HG02852 (cell line): ENCODE results near the gene MYO15B.

Experiments
- ATAC-seq: cut with Tn5 transposase; IDR thresholded peaks from one replicate; pipeline ENCODE4 v1.9.1; 2021; ENCODE audit warnings: mild to moderate bottlenecking, moderate library complexity; ENCODE audit not compliant: unreplicated experiment

Gene MYO15B

GRCh38 chr17:75587675-75588595 is at the start of gene MYO15B:
TSS of gene MYO15B (plus strand) at chr17:75587800. CDS start at chr17:75588058, 258 bp downstream.
- peak; percentile 7 for ATAC-seq

- ATAC-seq = no peak
These were observed 47.5 kb upstream of the MYO15B start for GRCh38 chr17:75539967-75540729.

GRCh38 chr17:75540923-75541503 is 46.6 kb upstream of the MYO15B start:
- ATAC-seq = no peak

GRCh38 chr17:75542229-75542628 is 45.4 kb upstream of the MYO15B start:
- ATAC-seq = no peak

GRCh38 chr17:75542728-75543336 is 44.8 kb upstream of the MYO15B start:
- ATAC-seq = no peak

- ATAC-seq = no peak
These were observed 43.4 kb upstream of the MYO15B start for GRCh38 chr17:75544250-75544649.

GRCh38 chr17:75546181-75546580 is 41.4 kb upstream of the MYO15B start:
- ATAC-seq = no peak

GRCh38 chr17:75547091-75547490 is 40.5 kb upstream of the MYO15B start:
- ATAC-seq = no peak

- ATAC-seq = no peak
These were observed 38.8 kb upstream of the MYO15B start for GRCh38 chr17:75548813-75549212.

GRCh38 chr17:75549246-75550138 is 38.1 kb upstream of the MYO15B start:
- no peak for ATAC-seq

GRCh38 chr17:75550139-75550465 is 37.5 kb upstream of the MYO15B start:
- ATAC-seq = no peak

GRCh38 chr17:75551266-75551665 is 36.3 kb upstream of the MYO15B start:
- ATAC-seq = no peak

- ATAC-seq = no peak
These were observed 34.9 kb upstream of the MYO15B start for GRCh38 chr17:75552425-75553294.

- no peak for ATAC-seq
These were observed 34.1 kb upstream of the MYO15B start for GRCh38 chr17:75553295-75554110.

- ATAC-seq = no peak
These were observed 31.9 kb upstream of the MYO15B start for GRCh38 chr17:75555679-75556153.

GRCh38 chr17:75557075-75557851 is 30.3 kb upstream of the MYO15B start:
- no peak for ATAC-seq

- ATAC-seq = no peak
These were observed 29.5 kb upstream of the MYO15B start for GRCh38 chr17:75557852-75558665.
